ENCODE measurements around the gene TCIRG1.

TCIRG1 gene

DNA sequence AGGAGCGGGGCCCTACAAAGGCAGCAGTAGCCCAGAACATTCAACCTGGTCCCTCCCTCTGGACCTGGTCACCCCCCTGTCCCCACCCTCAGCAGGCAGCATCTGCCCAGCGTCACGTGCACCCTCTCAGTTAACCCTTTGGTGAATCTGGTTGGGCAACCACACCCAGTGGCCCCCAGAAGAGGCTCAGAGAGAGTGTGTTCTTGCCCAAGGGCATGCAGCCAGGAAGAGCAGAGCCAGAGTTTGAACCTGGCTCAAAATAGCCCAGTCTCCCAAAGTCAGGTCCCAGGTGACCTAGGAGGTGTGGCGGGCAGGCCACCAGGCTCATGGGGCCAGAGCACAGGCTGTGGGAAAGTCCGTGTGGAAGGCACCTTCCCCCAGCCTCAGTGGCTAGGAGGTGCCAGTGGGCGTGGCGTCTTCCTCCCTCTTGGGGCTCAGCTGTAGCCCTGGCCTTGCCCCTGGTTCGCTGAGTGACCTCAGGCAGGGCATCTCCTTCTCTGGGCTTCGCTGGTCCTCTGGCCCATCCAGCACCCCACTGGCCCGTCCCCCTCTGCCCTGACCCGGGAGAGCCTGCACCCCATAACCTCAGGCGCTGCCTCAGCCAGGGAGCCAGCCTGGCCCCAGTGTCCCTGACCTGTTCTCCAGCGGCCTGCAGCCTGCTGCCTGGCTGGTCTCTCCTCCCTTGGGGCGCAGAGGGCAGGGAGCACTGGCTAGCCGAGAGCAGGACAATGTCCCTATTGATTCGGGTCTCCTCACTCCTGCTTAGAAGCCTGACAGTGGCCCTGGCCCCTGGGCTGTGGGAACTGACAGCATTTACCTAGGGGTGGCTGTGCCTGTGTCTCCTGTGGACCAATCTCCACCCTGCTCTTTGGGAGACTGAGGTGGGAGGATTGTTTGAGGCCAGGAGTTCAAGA is 21.7 kb upstream of the TCIRG1 start:
- DNase-seq, result no peak
- Mint-ChIP-seq H3K9me3 (no peaks in the 10 kb centered on the region), H3K4me3 (no peak overlapping the region), H3K4me1 (ENCODE audit: low read depth in 2 of 2) (peaks cover 0 to 1% of the 10 kb centered on the region in 2 donors), H3K27ac (peak overlapping the region in 1 of 2 donors; percentile 52), H3K27me3 (peaks cover 6 to 15% of the 10 kb centered on the region in 2 donors), H3K36me3 (ENCODE audit: insufficient read depth) (peaks cover 6% of the 10 kb centered on the region)
- ATAC-seq (replicated peaks), result no peak

DNA sequence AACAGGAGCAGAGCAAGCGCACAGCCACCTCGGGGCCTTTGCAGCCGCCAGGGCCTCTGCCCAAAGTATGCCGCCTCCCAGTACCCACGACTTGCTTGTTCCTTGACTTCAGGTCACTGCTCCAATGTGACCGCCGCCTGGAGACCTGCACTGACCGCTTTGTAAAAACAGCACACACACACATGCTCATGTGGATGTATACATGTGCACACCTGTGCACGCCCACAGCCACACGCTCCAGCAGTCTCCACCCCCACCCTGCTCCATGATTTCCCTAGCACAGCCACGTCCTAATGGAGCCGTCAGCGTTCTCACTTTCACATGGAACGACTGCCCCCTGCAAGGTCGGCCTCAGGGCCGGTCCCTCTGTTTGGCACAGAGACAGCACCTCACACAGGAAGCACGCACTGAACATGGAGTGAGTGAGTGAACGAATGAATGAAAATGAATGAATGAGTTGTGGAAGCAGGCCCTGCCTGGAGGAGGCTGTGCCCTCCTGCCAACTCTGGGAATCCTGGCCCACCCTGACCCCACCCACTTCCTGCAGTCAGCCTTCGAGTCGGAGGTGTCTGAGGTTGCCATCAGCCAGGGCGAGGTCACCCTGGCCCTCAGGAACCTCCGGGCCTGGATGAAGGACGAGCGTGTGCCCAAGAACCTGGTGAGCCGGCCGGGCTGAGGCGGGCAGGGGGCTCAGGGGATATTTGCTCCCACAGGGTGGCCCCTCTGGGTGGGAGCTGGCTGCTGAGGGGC is 20.7 kb upstream of the TCIRG1 start:
- H3K27me3 Mint-ChIP-seq, result peaks cover 6 to 15% of the 10 kb centered on the region in 2 donors
- no peak for ATAC-seq (replicated peaks)
- DNase-seq, result no peak
- no peaks in the 10 kb centered on the region for H3K9me3 Mint-ChIP-seq
- H3K4me1 Mint-ChIP-seq (ENCODE audit: low read depth in 2 of 2), result peaks cover 0 to 1% of the 10 kb centered on the region in 2 donors
- H3K27ac Mint-ChIP-seq, result no peak overlapping the region
- H3K4me3 Mint-ChIP-seq, result no peak overlapping the region
- peaks cover 5% of the 10 kb centered on the region for H3K36me3 Mint-ChIP-seq (ENCODE audit: insufficient read depth)

DNA sequence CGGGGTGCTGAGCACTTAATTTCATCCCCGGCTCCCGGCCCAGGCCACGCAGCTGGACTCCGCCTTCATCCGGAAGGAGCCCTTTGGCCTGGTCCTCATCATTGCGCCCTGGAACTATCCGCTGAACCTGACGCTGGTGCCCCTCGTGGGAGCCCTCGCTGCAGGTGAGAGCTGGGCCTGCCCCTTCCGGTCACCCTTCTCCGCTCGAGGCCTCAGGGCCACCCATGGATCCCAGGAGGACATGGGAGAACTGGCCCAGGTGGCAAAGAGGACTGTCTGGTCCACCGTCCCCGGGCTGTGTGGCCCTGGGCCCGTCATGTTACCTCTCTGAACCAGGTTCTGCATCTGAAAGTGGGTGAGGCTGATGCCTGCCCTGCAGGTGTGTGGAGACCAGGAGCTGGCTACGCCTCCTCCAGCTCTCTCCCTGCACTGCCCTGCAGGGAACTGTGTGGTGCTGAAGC is 20.1 kb upstream of the TCIRG1 start:
- no peak for ATAC-seq (replicated peaks)
- Mint-ChIP-seq H3K9me3 (no peaks in the 10 kb centered on the region), H3K36me3 (ENCODE audit: insufficient read depth) (peaks cover 4% of the 10 kb centered on the region), H3K27me3 (peaks cover 6 to 13% of the 10 kb centered on the region in 2 donors), H3K4me1 (ENCODE audit: low read depth in 2 of 2) (peaks cover 0 to 1% of the 10 kb centered on the region in 2 donors), H3K27ac (no peak overlapping the region), H3K4me3 (no peak overlapping the region)
- no peak for DNase-seq

DNA sequence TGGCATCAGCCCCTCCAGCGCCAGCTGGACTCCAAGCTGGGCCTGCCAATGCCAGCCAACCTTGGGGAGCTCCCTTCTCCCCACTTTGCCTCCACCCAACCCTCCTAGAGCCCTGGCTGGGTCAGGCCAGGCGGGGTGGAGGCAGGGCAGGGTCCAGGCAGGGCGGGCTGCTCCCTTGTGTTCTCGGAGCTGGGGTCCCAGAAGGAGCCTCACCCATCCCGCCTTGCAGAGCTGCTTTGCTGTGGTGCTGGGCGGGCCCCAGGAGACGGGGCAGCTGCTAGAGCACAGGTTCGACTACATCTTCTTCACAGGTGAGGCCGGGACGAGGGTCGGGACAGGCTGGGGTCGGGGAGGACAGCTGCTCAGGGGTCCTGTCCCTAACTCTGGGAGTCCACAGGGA is 19.3 kb upstream of the TCIRG1 start:
- Mint-ChIP-seq H3K4me1 (ENCODE audit: low read depth in 2 of 2) (peaks cover 0 to 1% of the 10 kb centered on the region in 2 donors), H3K36me3 (ENCODE audit: insufficient read depth) (peaks cover 4% of the 10 kb centered on the region), H3K27me3 (peaks cover 6 to 7% of the 10 kb centered on the region in 2 donors), H3K4me3 (no peak overlapping the region), H3K27ac (no peak overlapping the region), H3K9me3 (no peaks in the 10 kb centered on the region)
- ATAC-seq (replicated peaks) (no peak), DNase-seq (no peak)

DNA sequence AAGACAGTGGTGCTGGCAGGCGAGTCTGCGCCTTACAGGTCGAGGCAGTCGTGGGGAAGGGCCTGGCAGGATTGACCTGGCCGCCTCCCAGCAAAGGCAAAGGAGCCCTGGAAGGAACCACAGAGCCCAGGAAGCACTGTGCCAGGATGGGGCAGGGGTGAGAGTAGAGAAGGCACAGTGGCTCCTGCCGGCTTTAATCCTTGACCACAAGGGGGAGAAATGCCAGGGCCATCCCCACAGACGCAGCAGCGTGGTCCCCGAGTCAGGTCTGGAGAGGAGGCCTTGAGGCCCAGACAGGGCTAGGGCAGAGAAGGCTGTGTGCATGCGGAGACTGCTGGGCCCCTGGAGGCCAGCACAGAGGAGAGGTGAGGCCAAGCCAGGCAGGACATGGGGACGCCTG is 18.2 kb upstream of the TCIRG1 start:
- no peak overlapping the region for H3K27ac Mint-ChIP-seq
- H3K36me3 Mint-ChIP-seq (ENCODE audit: insufficient read depth), result peaks cover 4% of the 10 kb centered on the region
- peaks cover 0 to 4% of the 10 kb centered on the region in 2 donors for H3K4me1 Mint-ChIP-seq (ENCODE audit: low read depth in 2 of 2)
- H3K9me3 Mint-ChIP-seq, result no peaks in the 10 kb centered on the region
- peaks cover 6 to 7% of the 10 kb centered on the region in 2 donors for H3K27me3 Mint-ChIP-seq
- no peak overlapping the region for H3K4me3 Mint-ChIP-seq
- DNase-seq, result no peak
- no peak for ATAC-seq (replicated peaks)

DNA sequence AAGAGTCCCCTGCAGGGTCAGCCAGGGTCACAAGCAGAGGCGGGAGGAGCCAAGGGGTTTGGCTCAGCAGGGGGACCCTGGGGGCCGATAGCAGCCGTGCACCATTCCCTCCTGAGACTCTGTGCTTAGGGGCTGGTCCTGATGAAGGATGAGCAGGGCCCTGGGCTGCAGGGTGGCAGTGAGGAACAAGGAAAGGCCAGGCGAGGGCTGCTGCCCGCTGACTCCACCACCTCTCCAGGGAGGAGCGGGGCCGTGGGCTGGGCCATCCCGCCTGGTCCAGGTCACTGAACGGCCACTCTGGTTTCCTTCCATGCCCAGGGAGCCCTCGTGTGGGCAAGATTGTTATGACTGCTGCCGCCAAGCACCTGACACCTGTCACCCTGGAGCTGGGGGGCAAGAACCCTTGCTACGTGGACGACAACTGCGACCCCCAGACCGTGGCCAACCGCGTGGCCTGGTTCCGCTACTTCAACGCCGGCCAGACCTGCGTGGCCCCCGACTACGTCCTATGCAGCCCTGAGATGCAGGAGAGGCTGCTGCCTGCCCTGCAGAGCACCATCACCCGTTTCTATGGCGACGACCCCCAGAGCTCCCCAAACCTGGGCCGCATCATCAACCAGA is 17.5 kb upstream of the TCIRG1 start:
- Mint-ChIP-seq H3K27ac (no peak overlapping the region), H3K4me1 (ENCODE audit: low read depth in 2 of 2) (peaks cover 0 to 4% of the 10 kb centered on the region in 2 donors), H3K4me3 (no peak overlapping the region), H3K36me3 (ENCODE audit: insufficient read depth) (peaks cover 4% of the 10 kb centered on the region), H3K27me3 (peaks cover 6 to 7% of the 10 kb centered on the region in 2 donors), H3K9me3 (no peaks in the 10 kb centered on the region)
- DNase-seq, result no peak
- ATAC-seq (replicated peaks), result no peak

DNA sequence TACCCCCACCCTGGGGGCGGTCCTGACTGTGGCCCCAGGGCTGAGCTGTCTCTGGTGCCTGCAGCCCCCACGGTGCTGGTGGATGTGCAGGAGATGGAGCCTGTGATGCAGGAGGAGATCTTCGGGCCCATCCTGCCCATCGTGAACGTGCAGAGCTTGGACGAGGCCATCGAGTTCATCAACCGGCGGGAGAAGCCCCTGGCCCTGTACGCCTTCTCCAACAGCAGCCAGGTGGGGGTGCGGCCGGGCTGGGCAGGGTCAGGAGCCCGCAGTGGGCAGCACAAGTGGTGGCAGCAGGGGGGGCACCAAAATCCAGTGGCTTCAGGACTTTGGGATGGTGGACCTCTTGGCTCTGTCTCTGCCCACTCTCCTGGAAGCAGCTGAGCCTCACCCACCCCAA is 16.3 kb upstream of the TCIRG1 start:
- H3K27me3 Mint-ChIP-seq, result peaks cover 6 to 7% of the 10 kb centered on the region in 2 donors
- H3K36me3 Mint-ChIP-seq (ENCODE audit: insufficient read depth), result peaks cover 4% of the 10 kb centered on the region
- H3K9me3 Mint-ChIP-seq, result no peaks in the 10 kb centered on the region
- H3K4me1 Mint-ChIP-seq (ENCODE audit: low read depth in 2 of 2), result peaks cover 0 to 6% of the 10 kb centered on the region in 2 donors
- no peak for DNase-seq
- no peak overlapping the region for H3K27ac Mint-ChIP-seq
- H3K4me3 Mint-ChIP-seq, result no peak overlapping the region
- no peak for ATAC-seq (replicated peaks)

DNA sequence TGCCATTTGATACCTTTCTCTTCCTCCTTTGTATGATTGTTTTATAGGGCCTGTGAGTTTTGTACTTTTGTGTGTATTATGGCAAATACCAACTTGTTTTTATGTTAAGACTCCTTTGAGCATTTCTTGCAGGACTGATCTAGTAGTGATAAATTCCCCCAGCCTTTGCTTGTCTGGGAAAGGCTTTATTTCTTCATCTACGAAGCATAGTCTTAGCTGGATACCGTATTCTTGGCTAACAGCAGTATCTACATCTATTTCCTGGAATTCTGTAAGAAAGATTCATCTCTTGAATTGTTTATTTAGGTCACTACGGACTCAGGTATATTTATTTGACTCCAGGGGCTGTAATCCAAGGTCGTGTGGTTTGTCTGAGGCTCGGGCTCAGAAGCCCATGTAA is 14.3 kb upstream of the TCIRG1 start:
- H3K9me3 Mint-ChIP-seq, result no peaks in the 10 kb centered on the region
- H3K27ac Mint-ChIP-seq, result no peak overlapping the region
- ATAC-seq (replicated peaks), result no peak
- peaks cover 6 to 7% of the 10 kb centered on the region in 2 donors for H3K27me3 Mint-ChIP-seq
- H3K4me1 Mint-ChIP-seq (ENCODE audit: low read depth in 2 of 2), result peaks cover 2 to 6% of the 10 kb centered on the region in 2 donors
- H3K4me3 Mint-ChIP-seq, result no peak overlapping the region
- DNase-seq, result no peak
- peaks cover 4% of the 10 kb centered on the region for H3K36me3 Mint-ChIP-seq (ENCODE audit: insufficient read depth)

DNA sequence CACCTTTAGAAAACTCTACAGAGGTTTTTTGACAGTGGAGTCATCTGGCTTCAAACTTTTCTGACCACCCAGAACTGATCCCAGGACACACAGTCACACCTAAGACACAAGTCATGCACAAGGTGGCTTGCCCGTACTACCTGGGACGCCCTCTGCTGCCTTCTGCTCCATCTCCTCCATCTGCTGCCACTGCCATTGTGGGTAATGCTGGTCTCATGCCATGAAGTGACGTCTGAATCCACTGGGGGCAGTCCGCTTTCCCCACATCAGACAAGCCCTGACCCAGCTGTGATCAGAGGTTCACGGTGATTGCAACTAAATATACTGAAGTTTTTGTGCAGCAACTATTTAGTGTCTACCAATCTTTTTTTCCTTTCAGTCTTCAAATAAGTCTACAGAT is 13.8 kb upstream of the TCIRG1 start:
- Mint-ChIP-seq H3K9me3 (no peaks in the 10 kb centered on the region), H3K36me3 (ENCODE audit: insufficient read depth) (peaks cover 4% of the 10 kb centered on the region), H3K4me3 (no peak overlapping the region), H3K27me3 (peaks cover 6 to 7% of the 10 kb centered on the region in 2 donors), H3K4me1 (ENCODE audit: low read depth in 2 of 2) (peaks cover 3 to 10% of the 10 kb centered on the region in 2 donors), H3K27ac (no peak overlapping the region)
- DNase-seq (no peak), ATAC-seq (replicated peaks) (peak; percentile 39)

DNA sequence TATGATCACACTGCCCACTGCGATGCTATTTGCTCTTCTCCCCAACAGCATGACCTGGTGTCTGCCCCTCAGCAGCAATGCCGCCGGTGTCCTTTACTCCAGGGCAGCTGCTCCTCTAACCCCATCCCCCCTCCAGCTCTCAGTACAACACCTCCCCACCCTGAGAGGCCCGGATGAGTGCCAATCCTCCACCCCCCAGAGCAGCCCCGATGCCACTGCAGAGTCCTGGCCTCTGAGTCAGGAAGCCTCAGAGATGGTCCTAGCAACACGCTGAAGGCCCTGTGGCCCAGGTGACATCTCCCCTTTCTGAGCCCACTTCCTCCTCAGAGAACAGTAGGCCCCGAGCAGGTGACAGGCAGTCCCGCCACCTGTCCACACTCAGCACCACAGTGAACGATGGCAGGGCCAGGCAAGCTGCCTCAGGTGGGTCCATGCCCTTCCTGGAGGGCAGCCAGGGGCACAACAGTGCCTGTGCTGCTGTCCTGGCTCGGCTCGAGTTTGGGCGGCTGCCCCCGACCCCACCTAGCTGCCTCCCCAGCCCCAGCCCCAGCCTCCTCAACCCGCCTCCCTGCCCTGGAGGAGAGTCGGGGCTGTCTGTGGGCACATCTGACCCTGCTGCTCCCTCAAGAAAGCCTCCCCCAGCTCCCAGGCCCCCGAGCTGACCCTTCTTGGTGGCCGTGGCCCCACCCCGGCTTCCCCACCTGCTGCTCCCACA is 12.3 kb upstream of the TCIRG1 start:
- H3K4me1 Mint-ChIP-seq (ENCODE audit: low read depth in 2 of 2), result peaks cover 9 to 21% of the 10 kb centered on the region in 2 donors
- no peak for DNase-seq
- no peaks in the 10 kb centered on the region for H3K27me3 Mint-ChIP-seq
- no peaks in the 10 kb centered on the region for H3K9me3 Mint-ChIP-seq
- H3K27ac Mint-ChIP-seq, result no peak overlapping the region
- H3K4me3 Mint-ChIP-seq, result no peak overlapping the region
- H3K36me3 Mint-ChIP-seq (ENCODE audit: insufficient read depth), result peaks cover 16% of the 10 kb centered on the region
- ATAC-seq (replicated peaks), result no peak

DNA sequence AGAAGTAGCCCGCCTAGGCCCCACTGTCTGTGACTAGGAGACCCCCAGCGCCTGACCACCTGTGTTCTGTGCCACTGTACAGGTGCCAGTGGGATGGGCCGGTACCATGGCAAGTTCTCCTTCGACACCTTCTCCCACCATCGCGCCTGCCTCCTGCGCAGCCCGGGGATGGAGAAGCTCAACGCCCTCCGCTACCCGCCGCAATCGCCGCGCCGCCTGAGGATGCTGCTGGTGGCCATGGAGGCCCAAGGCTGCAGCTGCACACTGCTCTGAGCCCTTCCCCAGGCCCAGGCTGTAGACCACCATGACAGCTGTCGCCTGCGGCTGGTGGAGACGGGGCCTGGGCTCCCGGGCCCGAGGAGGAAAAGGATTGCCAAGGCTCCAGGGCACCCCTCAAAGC is 11.2 kb upstream of the TCIRG1 start:
- H3K4me1 Mint-ChIP-seq (ENCODE audit: low read depth in 2 of 2), result peaks cover 13 to 25% of the 10 kb centered on the region in 2 donors
- no peak overlapping the region for H3K27ac Mint-ChIP-seq
- no peak overlapping the region for H3K4me3 Mint-ChIP-seq
- no peaks in the 10 kb centered on the region for H3K9me3 Mint-ChIP-seq
- H3K27me3 Mint-ChIP-seq, result no peaks in the 10 kb centered on the region
- no peak for ATAC-seq (replicated peaks)
- peaks cover 24% of the 10 kb centered on the region for H3K36me3 Mint-ChIP-seq (ENCODE audit: insufficient read depth)
- DNase-seq, result no peak

DNA sequence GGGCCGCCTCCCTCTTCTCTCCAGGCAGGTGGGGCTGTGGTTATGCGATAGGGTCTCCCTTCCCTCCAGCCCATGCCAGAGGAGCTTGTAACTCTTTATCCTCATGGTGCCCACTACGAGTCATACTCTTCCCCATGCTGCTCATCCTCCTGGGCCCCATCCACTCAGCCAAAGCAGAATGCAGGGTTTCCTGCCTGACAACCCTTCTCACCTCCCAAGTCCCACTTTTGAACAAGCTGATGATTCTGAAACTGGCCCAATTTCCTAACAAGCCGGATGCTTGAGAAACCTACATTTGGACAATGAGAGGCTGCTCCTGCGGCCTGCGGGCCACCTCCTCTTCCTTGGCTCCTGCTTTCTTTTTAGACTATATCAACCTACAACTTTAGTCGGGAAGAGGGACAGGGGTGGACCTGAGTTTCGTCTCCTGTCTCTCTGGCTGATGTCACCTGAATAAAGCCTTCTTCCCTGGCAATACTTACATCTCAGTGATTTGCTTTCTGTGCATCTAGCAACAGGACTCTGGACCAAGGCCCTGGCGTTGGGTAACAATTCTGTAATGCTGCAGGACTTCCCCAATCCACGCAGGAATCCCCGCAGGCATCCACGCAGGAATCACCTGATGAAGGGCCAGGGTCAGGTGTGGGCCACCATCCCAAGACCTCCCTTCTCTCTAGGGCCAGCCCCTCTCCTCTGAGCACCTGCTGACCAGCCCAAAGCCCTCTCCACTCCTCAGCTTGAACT is 9.9 kb upstream of the TCIRG1 start:
- no peak for ATAC-seq (replicated peaks)
- no peaks in the 10 kb centered on the region for H3K27me3 Mint-ChIP-seq
- DNase-seq, result no peak
- peaks cover 28% of the 10 kb centered on the region for H3K36me3 Mint-ChIP-seq (ENCODE audit: insufficient read depth)
- H3K27ac Mint-ChIP-seq, result no peak overlapping the region
- H3K4me1 Mint-ChIP-seq (ENCODE audit: low read depth in 2 of 2), result peaks cover 13 to 27% of the 10 kb centered on the region in 2 donors
- H3K4me3 Mint-ChIP-seq, result peak overlapping the region; percentile 91 to 92
- H3K9me3 Mint-ChIP-seq, result no peaks in the 10 kb centered on the region

All from effector memory CD8-positive, alpha-beta T cell (primary cell).